HG03175 (cell line): Measurements from ENCODE around the gene JAK3.
"Not testable (repeated sequence)": the region's sequence is repeated elsewhere in the genome, so short reads cannot be mapped to it uniquely, and the experiment has no call there.

Experiments
- ATAC-seq: cut with Tn5 transposase; IDR thresholded peaks from one replicate; pipeline ENCODE4 v1.9.1; 2021; ENCODE audit warnings: mild to moderate bottlenecking, moderate library complexity; ENCODE audit not compliant: unreplicated experiment

The JAK3 gene

DNA sequence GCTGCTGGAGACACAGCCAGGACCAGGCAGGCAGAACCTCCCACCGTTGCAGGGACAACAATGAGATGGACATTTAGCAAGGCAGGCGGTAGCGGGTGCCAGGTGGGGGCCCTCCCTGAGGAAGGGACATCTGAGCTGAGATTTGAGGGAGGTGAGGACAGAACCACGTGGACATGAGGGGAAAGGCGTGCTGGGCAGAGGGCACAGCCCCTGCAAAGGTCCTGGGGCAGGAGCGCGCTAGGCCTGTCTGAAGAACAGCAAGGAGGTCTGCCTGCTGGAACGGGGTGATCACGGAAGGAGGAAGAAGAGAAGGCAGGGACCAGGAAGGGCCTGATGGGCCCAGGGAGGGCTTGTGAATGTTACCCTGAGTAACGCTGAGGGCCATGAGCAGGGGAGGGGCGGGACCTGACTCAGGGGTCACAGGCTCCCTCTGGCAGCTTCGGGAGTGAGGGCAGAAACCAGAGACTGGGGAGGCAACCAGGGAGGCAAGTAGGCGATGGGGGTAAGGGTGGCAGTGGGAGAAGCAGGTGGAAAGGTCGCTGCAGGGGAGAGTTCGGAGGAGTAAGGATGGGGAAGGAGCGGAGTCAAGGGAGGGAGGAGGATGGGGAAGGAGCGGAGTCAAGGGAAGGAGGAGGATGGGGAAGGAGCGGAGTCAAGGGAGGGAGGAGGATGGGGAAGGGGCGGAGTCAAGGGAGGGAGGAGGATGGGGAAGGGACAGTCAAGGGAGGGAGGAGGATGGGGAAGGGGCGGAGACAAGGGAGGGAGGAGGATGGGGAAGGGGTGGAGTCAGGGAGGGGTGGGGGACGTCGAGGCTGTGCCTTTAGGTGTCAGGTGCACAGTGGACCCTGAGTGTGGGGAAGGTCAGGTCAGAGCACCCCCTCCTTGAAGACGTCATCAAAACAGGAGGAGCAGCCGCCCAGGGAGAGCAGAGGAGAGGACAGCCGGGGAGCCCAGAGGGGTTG, 68.5 kb downstream of the JAK3 start:
- ATAC-seq = no peak

DNA sequence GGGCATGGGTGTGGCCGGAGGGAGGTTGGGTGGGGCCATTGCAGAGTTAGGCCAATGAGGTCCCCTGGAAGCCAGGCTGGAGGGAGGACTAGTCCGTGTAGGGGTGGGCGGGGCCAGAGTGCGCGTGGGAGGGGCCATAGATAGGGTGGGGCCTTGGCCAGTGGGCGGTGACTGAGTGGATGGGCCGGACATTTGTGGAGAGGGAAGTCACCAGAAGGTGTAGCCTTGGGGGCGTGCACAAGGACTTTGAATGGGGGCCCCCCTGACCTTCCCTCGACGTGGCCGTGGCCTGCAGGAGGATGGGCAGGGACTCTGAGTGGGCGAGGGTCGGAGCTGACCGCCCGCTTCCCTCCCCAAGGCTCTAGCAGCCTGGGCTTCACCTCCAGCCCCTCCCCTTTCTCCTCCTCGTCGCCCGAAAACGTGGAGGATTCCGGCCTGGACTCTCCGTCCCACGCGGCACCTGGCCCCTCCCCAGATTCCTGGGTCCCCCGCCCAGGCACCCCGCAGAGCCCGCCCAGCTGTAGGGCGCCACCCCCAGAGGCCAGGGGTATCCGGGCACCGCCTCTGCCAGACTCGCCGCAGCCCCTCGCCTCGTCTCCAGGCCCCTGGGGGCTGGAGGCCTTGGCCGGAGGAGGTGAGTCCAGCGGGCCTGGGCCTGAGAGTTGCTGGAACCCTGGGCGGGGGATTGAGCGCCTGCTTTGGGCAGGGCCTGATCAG, 69.4 kb downstream of the JAK3 start:
- no peak for ATAC-seq

GRCh38 chr19:17777840-17778239, 69.9 kb downstream of the JAK3 start:
- not testable (repeated sequence) for ATAC-seq

- ATAC-seq = peak; percentile 67
Measured at GRCh38 chr19:17775991-17776803, 71.6 kb downstream of the JAK3 start.

DNA sequence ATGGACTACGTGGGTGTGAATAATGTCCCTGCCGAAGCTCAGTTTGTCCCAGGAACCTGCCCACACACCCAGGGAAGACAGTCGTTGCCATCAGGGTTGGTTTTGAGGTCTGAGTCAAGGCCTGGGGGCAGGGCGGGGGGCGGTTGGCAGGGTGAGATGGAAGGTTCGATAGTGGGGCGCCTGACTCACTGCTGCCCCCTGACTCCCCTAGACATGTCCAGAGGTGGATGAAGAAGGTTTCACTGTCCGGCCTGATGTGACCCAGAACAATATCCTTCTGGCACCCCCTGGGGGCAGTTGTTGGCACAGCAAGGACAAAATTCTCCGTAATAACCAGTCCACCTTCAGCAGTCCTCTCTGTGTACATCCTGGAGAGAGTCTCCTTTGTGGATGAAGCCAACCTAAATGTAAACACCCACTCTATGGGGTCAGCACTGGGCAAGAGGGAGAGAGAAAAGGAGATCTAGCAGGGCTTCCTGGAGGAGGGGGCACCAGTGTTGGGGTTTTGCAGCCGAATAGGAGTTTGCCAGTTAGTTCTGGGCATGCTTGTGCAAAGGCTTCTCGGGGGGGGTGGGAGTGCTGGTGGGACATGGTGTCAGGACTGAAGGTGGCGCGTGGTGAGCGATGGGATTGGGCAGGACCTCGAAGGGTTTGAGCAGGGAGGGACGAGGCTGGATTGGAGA, 72.4 kb downstream of the JAK3 start:
- ATAC-seq = no peak
